ENCODE measurements around the gene TLE6. TPM values are rescaled to one million over a fixed set of nuclear protein-coding genes. Genes with fewer than 3 reads are reported as not detected.
A peak's percentile ranks its signal among the peaks of the same experiment; 100 is the strongest.

TLE6 gene
- total and polyA plus RNA-seq, 2 of the 8 experiments (the other 6 are each of a cell fraction or from before 2014, with no cell fraction given): 2.5 to 2.9 TPM

- Histone ChIP-seq H2BK20ac (ENCODE audit: low read length) (no peak overlapping the region), H2BK12ac (ENCODE audit: low read depth, low read length) (peak overlapping the region; percentile 98), H4K5ac (ENCODE audit: insufficient read length, low read depth, low read length) (no peak overlapping the region), H3K4me2 (ENCODE audit: insufficient read depth in 1 of 2, low read depth in 2 of 2, low read length in 2 of 2) (peak overlapping the region; percentile 18 to 53; a peak in 2 of 4 replicates), H2BK5ac (ENCODE audit: low read depth, low read length) (peak overlapping the region; percentile 82; the same call in 1 of the 2 replicates), H3K27ac (ENCODE audit: low read depth, low read length) (no peak overlapping the region), H3K56ac (replicated peaks; ENCODE audit: insufficient read length, low read depth, low read length) (no peak overlapping the region), H3K79me2 (ENCODE audit: control insufficient read depth in 1 of 2, insufficient read depth in 2 of 2, low read length in 2 of 2) (no peaks in the 10 kb centered on the region), H2AFZ (ENCODE audit: low read length) (no peak overlapping the region), H3K4me3 (ENCODE audit: extremely low read depth in 1 of 4, insufficient read depth in 2 of 4, low read depth in 3 of 4, low read length in 4 of 4) (no peak overlapping the region), H2BK120ac (replicated peaks; ENCODE audit: low read depth, low read length) (no peak overlapping the region), H4K91ac (replicated peaks; ENCODE audit: insufficient read length, low read length) (peak overlapping the region; percentile 3), H3K14ac (ENCODE audit: insufficient read length) (no peak overlapping the region), H3K4ac (replicated peaks; ENCODE audit: insufficient read length, low read depth, low read length) (no peak overlapping the region), H3K79me1 (ENCODE audit: low read depth, low read length) (no peaks in the 10 kb centered on the region), H3K18ac (ENCODE audit: extremely low read depth, low read length) (peak overlapping the region; percentile 83; the same call in 1 of the 2 replicates), H2AK5ac (ENCODE audit: low read depth, low read length) (no peak overlapping the region; the same call in 1 of the 2 replicates), H4K8ac (ENCODE audit: extremely low read depth, insufficient read depth, low read length) (no peak overlapping the region), H3K9ac (replicated peaks in 1 of 4; ENCODE audit: extremely low read depth in 1 of 4, low read depth in 3 of 4, low read length in 3 of 4) (no peak overlapping the region), H3K27me3 (replicated peaks in 1 of 4; ENCODE audit: control insufficient read depth in 3 of 4, extremely low read depth in 1 of 4, insufficient read depth in 3 of 4, low read length in 3 of 4) (peaks cover 0 to 5% (median 3%) of the 10 kb centered on the region in 4 experiments; a peak in 2 of 7 replicates), H3K9me3 (ENCODE audit: insufficient read depth in 2 of 2, low read depth in 1 of 2, low read length in 1 of 2) (no peaks in the 10 kb centered on the region), H4K20me1 (replicated peaks in 1 of 2; ENCODE audit: control insufficient read depth in 1 of 2, insufficient read depth in 2 of 2, low read length in 2 of 2) (no peaks in the 10 kb centered on the region), H3K4me1 (replicated peaks in 1 of 4; ENCODE audit: control insufficient read depth in 3 of 4, insufficient read depth in 4 of 4, low read length in 3 of 4) (peaks cover 3 to 30% (median 23%) of the 10 kb centered on the region in 4 experiments), H3K23me2 (ENCODE audit: low read depth, low read length) (peaks cover 2% of the 10 kb centered on the region; the same call in 1 of the 2 replicates), H2BK15ac (ENCODE audit: low read length) (0 out of 2 replicates have a peak overlapping the region, but pooled peaks have one; percentile 19), H3K23ac (ENCODE audit: insufficient read length) (no peak overlapping the region), H3K36me3 (ENCODE audit: control insufficient read depth in 2 of 4, insufficient read depth in 4 of 4, low read length in 3 of 4) (no peaks in the 10 kb centered on the region)
- CTCF ChIA-PET (ENCODE audit: partially characterized antibody): interaction anchor here (0.8 to 1.6 kb wide), 3 partner anchors 53 to 144 kb away, joined by 3 to 5 read pairs (median 3); no protein-coding TSS in a partner anchor
- POLR2A ChIA-PET (ENCODE audit: partially characterized antibody): interaction anchor here (0.8 to 2.0 kb wide), 3 partner anchors 9 to 44 kb away, joined by 3 to 4 read pairs (median 3); no protein-coding TSS in a partner anchor
- DNase-seq (ENCODE audit: low read depth in 1 of 2, low spot score in 2 of 2) (no peak), FAIRE-seq (no peak)
- WGBS, 2 experiments (ENCODE audit: extremely low coverage in 1 of 2, insufficient coverage in 1 of 2, insufficient read length in 1 of 2, insufficient replicate concordance in 2 of 2, low coverage in 1 of 2, low lambda C conversion rate in 2 of 2, missing lambda C conversion rate in 1 of 2): 38% methylated on average over 10 of the region's 10 CpGs; no CpG with 5 or more reads in 1 of the 2 experiments
- TF ChIP-seq MAFK (IDR thresholded peaks at IDR 0.05; ENCODE audit: low read depth, low read length) (no peak), BACH1 (IDR thresholded peaks at IDR 0.05; ENCODE audit: low read length) (no peak), CREB1 (IDR thresholded peaks at IDR 0.05) (no peak)
These were observed 5.6 kb downstream of the TLE6 start for GRCh38 chr19:2982983-2983350.
